Measurements from ENCODE around the gene PHACTR3.

DNA sequence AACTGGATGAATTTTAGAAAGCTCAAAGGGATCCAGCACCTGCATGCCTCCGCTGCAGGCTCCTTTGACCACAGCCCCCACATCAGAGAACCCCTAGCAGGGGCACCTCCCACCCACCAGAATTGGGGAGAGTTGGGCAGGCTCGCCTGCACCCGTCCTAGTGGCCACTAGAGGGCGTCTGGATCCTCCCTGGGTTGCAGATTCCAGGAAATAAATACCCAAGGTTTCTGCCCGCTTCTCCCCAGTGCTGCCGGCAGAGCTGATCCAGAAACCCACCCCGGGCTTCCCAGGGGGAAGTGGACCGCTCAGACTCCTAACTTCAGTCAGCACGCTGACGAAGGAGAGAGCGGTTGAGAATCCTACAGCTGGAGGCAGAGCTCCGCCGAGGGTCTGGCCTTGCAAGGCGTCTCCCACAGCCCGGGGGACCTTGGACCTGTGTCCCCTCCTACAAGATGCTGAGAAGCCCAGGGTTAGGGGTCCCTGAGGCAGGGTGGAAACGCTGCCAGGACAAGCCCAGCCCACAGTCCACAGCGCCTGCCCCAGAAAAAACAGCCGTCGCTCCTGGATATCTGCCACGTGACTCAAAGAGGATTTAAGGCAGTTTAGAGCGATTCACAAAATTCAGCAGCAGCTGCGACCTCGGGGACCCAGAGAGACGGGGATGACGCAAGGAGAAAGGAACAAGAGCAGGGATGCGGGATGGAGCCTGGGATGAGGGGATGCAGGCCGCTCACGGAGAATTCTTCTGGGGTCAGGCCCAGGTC is 32.6 kb upstream of the PHACTR3 start:
- TF ChIP-seq, protein P1, sequence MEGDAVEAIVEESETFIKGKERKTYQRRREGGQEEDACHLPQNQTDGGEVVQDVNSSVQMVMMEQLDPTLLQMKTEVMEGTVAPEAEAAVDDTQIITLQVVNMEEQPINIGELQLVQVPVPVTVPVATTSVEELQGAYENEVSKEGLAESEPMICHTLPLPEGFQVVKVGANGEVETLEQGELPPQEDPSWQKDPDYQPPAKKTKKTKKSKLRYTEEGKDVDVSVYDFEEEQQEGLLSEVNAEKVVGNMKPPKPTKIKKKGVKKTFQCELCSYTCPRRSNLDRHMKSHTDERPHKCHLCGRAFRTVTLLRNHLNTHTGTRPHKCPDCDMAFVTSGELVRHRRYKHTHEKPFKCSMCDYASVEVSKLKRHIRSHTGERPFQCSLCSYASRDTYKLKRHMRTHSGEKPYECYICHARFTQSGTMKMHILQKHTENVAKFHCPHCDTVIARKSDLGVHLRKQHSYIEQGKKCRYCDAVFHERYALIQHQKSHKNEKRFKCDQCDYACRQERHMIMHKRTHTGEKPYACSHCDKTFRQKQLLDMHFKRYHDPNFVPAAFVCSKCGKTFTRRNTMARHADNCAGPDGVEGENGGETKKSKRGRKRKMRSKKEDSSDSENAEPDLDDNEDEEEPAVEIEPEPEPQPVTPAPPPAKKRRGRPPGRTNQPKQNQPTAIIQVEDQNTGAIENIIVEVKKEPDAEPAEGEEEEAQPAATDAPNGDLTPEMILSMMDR (IDR thresholded peaks at IDR 0.05; ENCODE audit: extremely low read depth in 1 of 2, insufficient read depth in 1 of 2, low read depth in 1 of 2, low read length in 2 of 2), result peak; percentile 85 to 94
- no peak for TF ChIP-seq EZH2 (IDR thresholded peaks at IDR 0.05; ENCODE audit: borderline replicate concordance, low read depth, low read length, severe bottlenecking)
- no peak for TF ChIP-seq POLR2A (IDR thresholded peaks at IDR 0.05; ENCODE audit: low read depth, low read length)
- no peak for TF ChIP-seq JUN (IDR thresholded peaks at IDR 0.05; ENCODE audit: borderline replicate concordance, insufficient read depth, insufficient read length, low read depth)
- TF ChIP-seq MYC (IDR thresholded peaks at IDR 0.05; ENCODE audit: low read depth, low read length), result no peak
- TF ChIP-seq POLR2AphosphoS5 (IDR thresholded peaks at IDR 0.05; ENCODE audit: insufficient read depth, low read depth, low read length), result no peak
- TF ChIP-seq, protein P2, sequence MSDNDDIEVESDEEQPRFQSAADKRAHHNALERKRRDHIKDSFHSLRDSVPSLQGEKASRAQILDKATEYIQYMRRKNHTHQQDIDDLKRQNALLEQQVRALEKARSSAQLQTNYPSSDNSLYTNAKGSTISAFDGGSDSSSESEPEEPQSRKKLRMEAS (IDR thresholded peaks at IDR 0.05; ENCODE audit: insufficient read depth, insufficient read length), result no peak
